A673 (cell line): ENCODE data around the gene SIM2. TPM values are rescaled to one million over a fixed set of nuclear protein-coding genes. Genes with fewer than 3 reads are reported as not detected.

Experiments
- BruUV-seq: library from RNA; stranded (reverse); fragments of 400-500 nt; replicated peaks from 2 replicates; lab custom pipeline; 2021; lab: Mats Ljungman, UMichigan
- CTCF ChIA-PET: fragments of 300-600 bp; sonication (Branson Sonifier 250); formaldehyde crosslinking; loops from one replicate; lab custom pipeline; 2022; ENCODE audit warnings: antibody characterized with exemption; lab: Charles Lee
- POLR2A ChIA-PET: fragments of 300-600 bp; sonication (Branson Sonifier 250); formaldehyde crosslinking; loops from one replicate; lab custom pipeline; 2022; ENCODE audit warnings: antibody characterized with exemption; ENCODE audit not compliant: low non-redundant PET; lab: Charles Lee
- DNase-seq: peaks from one replicate; pipeline ENCODE4 v3.0.0-alpha.2; 2015; ENCODE audit warnings: low spot score
- H3K27ac ChIP-seq: fragments of 200-600 bp; sonication (generic); 2 replicates; pipeline ENCODE4 v1.5.1; 2016; ENCODE audit warnings: mixed run types, low read depth, mild to moderate bottlenecking, mixed read lengths, antibody characterized with exemption, low read length; ENCODE audit not compliant: poor library complexity, severe bottlenecking
- H3K27me3 ChIP-seq: fragments of 200-600 bp; sonication (generic); replicated peaks from 2 replicates; pipeline ENCODE4 v1.6.1; 2017; ENCODE audit warnings: mixed run types, low read depth, mild to moderate bottlenecking, mixed read lengths, antibody characterized with exemption, low read length; ENCODE audit not compliant: insufficient read depth, poor library complexity
- H3K36me3 ChIP-seq: fragments of 200-600 bp; sonication (generic); 2 replicates; pipeline ENCODE4 v1.6.1; 2016; ENCODE audit warnings: mixed run types, mild to moderate bottlenecking, mixed read lengths, antibody characterized with exemption, low read length; ENCODE audit not compliant: insufficient read depth, poor library complexity, severe bottlenecking
- H3K4me1 ChIP-seq: fragments of 200-600 bp; sonication (generic); 2 replicates; pipeline ENCODE4 v1.6.1; 2017; ENCODE audit warnings: mixed run types, mild to moderate bottlenecking, mixed read lengths, antibody characterized with exemption, low read length; ENCODE audit not compliant: insufficient read depth, poor library complexity, severe bottlenecking
- H3K4me3 ChIP-seq: fragments of 200-600 bp; sonication (generic); 2 replicates; pipeline ENCODE4 v1.5.1; 2016; ENCODE audit warnings: low read depth, mixed run types, mild to moderate bottlenecking, mixed read lengths, low read length; ENCODE audit not compliant: poor library complexity, severe bottlenecking
- H3K9me3 ChIP-seq: fragments of 200-600 bp; sonication (generic); 2 replicates; pipeline ENCODE4 v1.6.1; 2016; ENCODE audit warnings: mixed run types, low read depth, mild to moderate bottlenecking, mixed read lengths, antibody characterized with exemption, low read length; ENCODE audit not compliant: poor library complexity, severe bottlenecking
- CTCF ChIP-seq: fragments of 300-800, 200-600 bp; sonication (generic); conservative IDR thresholded peaks from 2 replicates; pipeline ENCODE4 v1.5.1; 2017; ENCODE audit warnings: low read depth, mild to moderate bottlenecking, antibody characterized with exemption, low read length, moderate library complexity, mixed read lengths
- EZH2 ChIP-seq: fragments of 200-600 bp; sonication (generic); IDR thresholded peaks from 2 replicates; pipeline ENCODE4 v1.6.1; 2017; ENCODE audit warnings: borderline replicate concordance, low read depth, mild to moderate bottlenecking, mixed read lengths, antibody characterized with exemption, low read length; ENCODE audit not compliant: poor library complexity, severe bottlenecking
- intact Hi-C: fragments of 100-400 bp; cut with micrococcal nuclease; formaldehyde crosslinking; loops from one replicate; pipeline ENCODE4 v1.10.0; 2022; ENCODE audit not compliant: unreplicated experiment
- total RNA-seq: library from RNA; stranded (reverse); gene quantifications from 2 replicates; pipeline ENCODE4 v1.2.3, GENCODE V29; 2021

Gene SIM2
- total RNA-seq, 1 experiment from 2014 or later, result 42.7 TPM

GRCh38 chr21:36792505-36792967 lies 93.6 kb downstream of the SIM2 start:
- Histone ChIP-seq H3K4me3 (no peak overlapping the region), H3K27me3 (no peaks in the 10 kb centered on the region), H3K27ac (no peak overlapping the region), H3K36me3 (no peaks in the 10 kb centered on the region), H3K4me1 (peaks cover 15% of the 10 kb centered on the region), H3K9me3 (peaks cover 6% of the 10 kb centered on the region)
- BruUV-seq, result no TSS peak
- TF ChIP-seq EZH2 (no peak), CTCF (no peak)
- ChIA-PET POLR2A (no interaction called here), CTCF (no interaction called here)
- no peak for DNase-seq
- intact Hi-C loops, result no loop called here

- H3K4me1 ChIP-seq, result no peaks in the 10 kb centered on the region
- H3K9me3 ChIP-seq, result peaks cover 14% of the 10 kb centered on the region
- H3K27ac ChIP-seq, result no peak overlapping the region
- no peak overlapping the region for H3K4me3 ChIP-seq
- CTCF ChIA-PET, result no interaction called here
- intact Hi-C loops, result no loop called here
- BruUV-seq, result no TSS peak
- DNase-seq, result no peak
- TF ChIP-seq CTCF (no peak), EZH2 (no peak)
- POLR2A ChIA-PET, result no interaction called here
- H3K36me3 ChIP-seq, result no peaks in the 10 kb centered on the region
- no peaks in the 10 kb centered on the region for H3K27me3 ChIP-seq
Observed at GRCh38 chr21:36796070-36796469, 97.2 kb downstream of the SIM2 start.

- Histone ChIP-seq H3K27me3 (no peaks in the 10 kb centered on the region), H3K4me3 (no peak overlapping the region), H3K36me3 (no peaks in the 10 kb centered on the region), H3K4me1 (no peaks in the 10 kb centered on the region), H3K9me3 (peaks cover 14% of the 10 kb centered on the region), H3K27ac (no peak overlapping the region)
- TF ChIP-seq CTCF (no peak), EZH2 (no peak)
- POLR2A ChIA-PET, result no interaction called here
- no TSS peak for BruUV-seq
- intact Hi-C loops, result no loop called here
- DNase-seq, result no peak
- CTCF ChIA-PET, result no interaction called here
Observed at GRCh38 chr21:36798491-36798890, 99.6 kb downstream of the SIM2 start.

Other genes starting within 250 kb of the SIM2 start
- not detected in 2 replicates for gene CLDN14, start 219.0 kb upstream of the SIM2 start, total RNA-seq